GM12873 (cell line): ENCODE measurements around the gene TPSAB1.

Source experiments
- CTCF ChIP-seq: IDR thresholded peaks from 2 replicates; pipeline ENCODE4 v1.5.1; 2012; ENCODE audit warnings: low read depth, mild to moderate bottlenecking, moderate library complexity, low read length, control low read depth; ENCODE audit not compliant: insufficient read depth; ENCODE audit errors: missing control alignments

The TPSAB1 gene

GRCh38 chr16:1281517-1281916, 41.0 kb downstream of the TPSAB1 start:
- TF ChIP-seq CTCF: no peak

GRCh38 chr16:1282324-1282973, 41.9 kb downstream of the TPSAB1 start:
- TF ChIP-seq CTCF: no peak

- no peak for TF ChIP-seq CTCF
Measured at GRCh38 chr16:1283296-1283695, 42.8 kb downstream of the TPSAB1 start.

- no peak for TF ChIP-seq CTCF
Measured at GRCh38 chr16:1283996-1284616, 43.6 kb downstream of the TPSAB1 start.

GRCh38 chr16:1285669-1286512, 45.4 kb downstream of the TPSAB1 start:
- TF ChIP-seq CTCF: no peak

GRCh38 chr16:1286513-1287094, 46.1 kb downstream of the TPSAB1 start:
- no peak for TF ChIP-seq CTCF

GRCh38 chr16:1287982-1288670, 47.6 kb downstream of the TPSAB1 start:
- no peak for TF ChIP-seq CTCF
